ENCODE data around the gene SMIM36.

DNA sequence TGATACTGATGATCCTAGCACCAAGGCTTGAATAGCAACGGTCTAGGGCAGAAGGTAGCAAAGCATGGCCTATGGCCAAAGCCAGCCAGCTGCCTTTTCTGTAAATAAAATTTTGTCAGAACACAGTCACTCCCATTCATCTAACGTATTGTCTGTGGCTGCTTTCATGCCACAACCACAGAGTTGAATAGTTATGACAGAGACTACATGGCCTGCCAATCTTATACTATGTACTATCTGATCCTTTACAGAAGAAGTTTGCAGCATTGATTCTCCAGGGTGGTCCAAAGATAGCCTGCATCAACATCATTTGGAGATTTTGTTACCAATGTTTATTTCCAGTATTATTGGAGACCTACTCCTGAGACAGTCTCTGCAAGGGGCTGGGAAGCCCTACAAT lies 69.7 kb downstream of the SMIM36 start:
- TF ChIP-seq, protein P1, sequence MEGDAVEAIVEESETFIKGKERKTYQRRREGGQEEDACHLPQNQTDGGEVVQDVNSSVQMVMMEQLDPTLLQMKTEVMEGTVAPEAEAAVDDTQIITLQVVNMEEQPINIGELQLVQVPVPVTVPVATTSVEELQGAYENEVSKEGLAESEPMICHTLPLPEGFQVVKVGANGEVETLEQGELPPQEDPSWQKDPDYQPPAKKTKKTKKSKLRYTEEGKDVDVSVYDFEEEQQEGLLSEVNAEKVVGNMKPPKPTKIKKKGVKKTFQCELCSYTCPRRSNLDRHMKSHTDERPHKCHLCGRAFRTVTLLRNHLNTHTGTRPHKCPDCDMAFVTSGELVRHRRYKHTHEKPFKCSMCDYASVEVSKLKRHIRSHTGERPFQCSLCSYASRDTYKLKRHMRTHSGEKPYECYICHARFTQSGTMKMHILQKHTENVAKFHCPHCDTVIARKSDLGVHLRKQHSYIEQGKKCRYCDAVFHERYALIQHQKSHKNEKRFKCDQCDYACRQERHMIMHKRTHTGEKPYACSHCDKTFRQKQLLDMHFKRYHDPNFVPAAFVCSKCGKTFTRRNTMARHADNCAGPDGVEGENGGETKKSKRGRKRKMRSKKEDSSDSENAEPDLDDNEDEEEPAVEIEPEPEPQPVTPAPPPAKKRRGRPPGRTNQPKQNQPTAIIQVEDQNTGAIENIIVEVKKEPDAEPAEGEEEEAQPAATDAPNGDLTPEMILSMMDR (IDR thresholded peaks at IDR 0.05) = no peak
- TF ChIP-seq POLR2A (IDR thresholded peaks at IDR 0.05; ENCODE audit: low read depth) (no peak), POLR2AphosphoS5 (IDR thresholded peaks at IDR 0.05) (no peak)
